ENCODE results near the gene GLI2. TPM values are rescaled to one million over a fixed set of nuclear protein-coding genes. Genes with fewer than 3 reads are reported as not detected.
A peak's percentile ranks its signal among the peaks of the same experiment; 100 is the strongest.

GLI2 gene
- total and polyA plus RNA-seq, 9 donors = 5.9 to 53.0 (median 36.3) TPM

DNA sequence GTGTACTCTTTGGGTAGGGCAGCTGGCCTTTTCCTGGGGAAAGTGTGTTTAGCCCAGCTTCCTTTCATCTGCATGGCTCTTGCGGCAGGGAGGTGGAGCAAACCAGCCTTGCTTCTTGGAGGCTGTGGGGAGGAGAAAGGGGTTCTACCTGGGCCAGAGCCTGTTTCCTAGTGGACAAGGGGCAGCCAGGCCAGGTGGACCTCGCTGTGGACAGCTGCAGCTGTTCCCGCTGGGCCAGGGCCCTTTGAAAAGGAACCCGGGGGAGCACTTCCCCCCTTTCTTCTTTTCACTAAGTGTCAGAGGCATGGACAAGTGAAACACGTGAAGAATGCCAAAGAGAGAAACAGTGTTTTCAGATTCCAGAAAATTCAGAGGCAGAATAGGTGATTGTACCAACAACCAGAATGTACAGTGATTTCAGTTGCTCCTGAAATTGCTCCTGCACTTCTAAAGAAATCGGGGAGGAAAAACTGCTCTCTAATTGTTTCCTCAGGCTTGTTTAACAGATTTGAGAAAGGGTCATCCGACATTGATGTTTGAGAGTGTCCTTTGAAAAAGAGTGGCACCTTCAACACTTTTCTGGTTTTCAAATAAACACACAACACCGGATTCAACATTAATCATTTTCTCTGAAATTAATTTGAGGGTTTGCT lies 3.9 kb downstream of the GLI2 start:
- WGBS, 3 donors = 42 to 55% (median 48%) methylated on average over 8 of the region's 8 CpGs
- H3K27me3 ChIP-seq = no peaks in the 10 kb centered on the region
- peaks cover 21% of the 10 kb centered on the region for H3K4me1 ChIP-seq (ENCODE audit: insufficient read depth)
- H3K27ac ChIP-seq = peak overlapping the region in 1 of 2 donors; percentile 97
- TF ChIP-seq POLR2A (IDR thresholded peaks at IDR 0.05) = no peak
- H3K4me3 ChIP-seq = no peak overlapping the region
- no peaks in the 10 kb centered on the region for H3K9me3 ChIP-seq
- DNase-seq = peak in 1 of 5 donors; percentile 41
- H3K36me3 ChIP-seq = no peaks in the 10 kb centered on the region
- intact Hi-C loops (cut with DNase I) = loop anchor here in 3 of 4 donors (5.0 to 10.0 kb wide), 5 partner anchors 63 to 175 kb away; no protein-coding TSS in a partner anchor

GRCh38 chr2:120740375-120740764 lies 4.7 kb downstream of the GLI2 start:
- H3K36me3 ChIP-seq = no peaks in the 10 kb centered on the region
- TF ChIP-seq EP300 (IDR thresholded peaks at IDR 0.05) (no peak), POLR2A (IDR thresholded peaks at IDR 0.05) (no peak), CTCF (IDR thresholded peaks at IDR 0.05) (no peak)
- 54 to 75% (median 70%) methylated on average over 8 of the region's 8 CpGs for WGBS, 3 donors
- H3K27ac ChIP-seq = no peak overlapping the region
- intact Hi-C loops (cut with DNase I) = loop anchor here in 1 of 4 donors (10.0 kb wide), 1 partner anchor 84 kb away; no protein-coding TSS in a partner anchor
- peaks cover 22% of the 10 kb centered on the region for H3K4me1 ChIP-seq (ENCODE audit: insufficient read depth)
- H3K27me3 ChIP-seq = no peaks in the 10 kb centered on the region
- H3K9me3 ChIP-seq = no peaks in the 10 kb centered on the region
- no peak overlapping the region for H3K4me3 ChIP-seq
- no peak for DNase-seq

DNA sequence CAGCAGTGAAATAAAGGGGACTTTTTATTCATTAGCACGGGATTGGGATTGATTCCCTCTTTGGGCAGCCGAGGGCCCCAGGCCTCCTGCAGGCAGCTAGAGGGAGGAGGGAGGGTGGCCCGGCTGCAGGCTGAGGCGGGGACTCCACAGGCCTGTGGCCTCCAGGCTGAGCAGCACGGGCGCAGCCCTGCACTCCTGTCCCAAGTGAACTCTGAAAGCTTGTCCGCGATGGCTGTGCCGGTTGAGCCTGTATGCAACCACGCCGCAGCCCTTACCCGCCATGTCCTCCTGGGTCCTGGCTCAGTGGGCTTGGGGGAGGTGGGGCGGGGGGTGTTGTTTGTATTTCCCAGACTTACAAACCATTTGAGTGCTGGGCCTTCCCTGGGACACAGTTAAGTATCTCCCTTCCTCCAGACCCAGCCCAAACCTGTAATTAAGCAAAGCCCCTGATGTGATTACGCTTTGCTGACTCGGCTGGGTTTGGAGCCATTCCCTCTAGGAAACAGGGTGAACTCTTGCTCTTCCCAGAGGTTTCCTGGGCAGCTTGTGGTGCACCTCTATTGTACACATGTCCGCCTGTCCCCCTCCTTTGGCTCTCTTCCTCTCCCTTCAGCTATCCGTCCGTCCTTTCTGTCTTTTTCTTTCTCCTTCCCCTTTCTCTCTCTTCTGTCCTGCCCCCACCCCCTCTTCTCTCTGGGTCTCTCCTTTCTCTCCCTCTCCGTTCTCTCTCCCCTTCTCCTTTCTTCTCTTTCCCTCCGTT lies 5.3 kb downstream of the GLI2 start:
- H3K27me3 ChIP-seq = no peaks in the 10 kb centered on the region
- peaks cover 22% of the 10 kb centered on the region for H3K4me1 ChIP-seq (ENCODE audit: insufficient read depth)
- no peak overlapping the region for H3K27ac ChIP-seq
- H3K9me3 ChIP-seq = no peaks in the 10 kb centered on the region
- peak overlapping the region; percentile 30 for H3K4me3 ChIP-seq
- TF ChIP-seq EP300 (IDR thresholded peaks at IDR 0.05) (no peak), CTCF (IDR thresholded peaks at IDR 0.05) (no peak), POLR2A (IDR thresholded peaks at IDR 0.05) (no peak)
- 26 to 43% (median 36%) methylated on average over 20 of the region's 20 CpGs for WGBS, 3 donors
- DNase-seq = peak in 3 of 5 donors; percentile 39 to 55 (median 52)
- H3K36me3 ChIP-seq = no peaks in the 10 kb centered on the region
- intact Hi-C loops (cut with DNase I) = loop anchor here in 1 of 4 donors (10.0 kb wide), 1 partner anchor 84 kb away; no protein-coding TSS in a partner anchor

DNA sequence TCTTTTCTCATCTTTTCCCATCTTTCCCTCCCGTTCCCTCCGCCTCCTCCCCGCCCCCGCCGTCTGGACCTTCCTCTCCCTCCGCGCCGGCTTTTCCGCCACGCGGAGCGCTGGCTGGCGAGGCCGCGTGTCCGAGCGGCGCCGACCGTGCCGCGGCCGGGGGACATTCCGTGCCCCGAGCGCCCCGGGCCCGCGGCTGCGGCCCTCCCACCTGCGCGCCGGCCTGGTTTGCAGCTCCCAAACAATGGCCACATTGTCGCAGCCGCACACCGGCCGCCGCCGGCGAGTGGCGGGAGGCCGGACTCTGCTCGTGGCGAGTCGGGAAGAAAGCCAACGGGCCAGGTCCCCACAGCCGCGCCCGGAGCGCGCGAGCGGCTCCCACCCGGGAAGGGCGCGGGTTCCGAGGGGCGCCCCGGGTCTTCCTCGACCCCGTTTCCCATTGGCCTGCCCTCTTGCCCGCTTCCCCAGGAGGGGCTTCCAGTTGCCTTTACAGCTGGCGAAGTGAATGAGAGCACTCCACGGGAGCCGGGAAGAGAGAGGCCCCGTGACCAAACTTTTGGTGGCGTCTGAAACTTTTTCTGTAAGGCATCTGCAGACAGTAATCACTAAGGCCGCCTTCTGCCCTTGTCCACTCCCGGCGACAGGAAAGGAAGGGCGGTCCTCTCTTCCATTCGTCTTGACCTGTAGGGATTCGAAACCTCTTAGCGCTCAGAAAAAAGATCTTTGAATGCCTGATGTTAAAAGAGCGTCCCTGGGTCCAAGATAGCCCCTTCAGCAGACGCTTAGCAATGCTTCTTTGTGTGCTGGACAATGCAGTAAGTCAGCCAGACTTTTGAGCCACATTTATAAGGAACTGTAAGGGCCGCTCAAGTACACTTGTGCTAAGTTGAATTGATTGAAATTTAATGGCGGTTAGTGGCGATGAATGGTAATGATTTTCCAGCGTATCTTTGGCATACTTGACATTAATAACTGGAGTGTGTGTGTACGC lies 6.2 kb downstream of the GLI2 start:
- Histone ChIP-seq H3K27ac (no peak overlapping the region), H3K4me1 (ENCODE audit: insufficient read depth) (peaks cover 22% of the 10 kb centered on the region), H3K4me3 (peak overlapping the region; percentile 30), H3K9me3 (no peaks in the 10 kb centered on the region), H3K27me3 (no peaks in the 10 kb centered on the region), H3K36me3 (no peaks in the 10 kb centered on the region)
- intact Hi-C loops (cut with DNase I) = loop anchor here in 1 of 4 donors (10.0 kb wide), 1 partner anchor 83 kb away; no protein-coding TSS in a partner anchor
- WGBS, 3 donors = 14 to 16% (median 15%) methylated on average over 81 of the region's 81 CpGs
- peak in 3 of 5 donors; percentile 43 to 64 (median 58) for DNase-seq
- no peak for TF ChIP-seq POLR2A (IDR thresholded peaks at IDR 0.05)
- TF ChIP-seq CTCF (IDR thresholded peaks at IDR 0.05) = no peak
- TF ChIP-seq EP300 (IDR thresholded peaks at IDR 0.05) = no peak

Data from ovary (tissue), 9 donors.